Osteoblast (primary cell): Measurements from ENCODE around the gene ADCY2. TPM values are rescaled to one million over a fixed set of nuclear protein-coding genes. Genes with fewer than 3 reads are reported as not detected.

Source experiments
- DNase-seq: peaks from one replicate; pipeline ENCODE4 v3.0.0; 2011; ENCODE audit warnings: low spot score, mixed read lengths; ENCODE audit not compliant: insufficient read length; ENCODE audit errors: missing footprints
- H2AFZ ChIP-seq: 2 replicates; pipeline ENCODE4 v1.6.0; 2011; ENCODE audit warnings: mild to moderate bottlenecking, low read length
- H3K27ac ChIP-seq: 2 replicates; pipeline ENCODE4 v1.5.1; 2011; ENCODE audit warnings: mild to moderate bottlenecking, low read depth, low read length, moderate library complexity
- H3K27me3 ChIP-seq: 2 replicates; pipeline ENCODE4 v1.6.0; 2012; ENCODE audit warnings: mild to moderate bottlenecking, control low read depth, inconsistent platforms, low read length, moderate library complexity; ENCODE audit not compliant: insufficient read depth
- H3K36me3 ChIP-seq: 2 replicates; pipeline ENCODE4 v1.5.1; 2011; ENCODE audit warnings: mild to moderate bottlenecking, low read length, control low read depth, moderate library complexity; ENCODE audit not compliant: insufficient read depth
- H3K4me1 ChIP-seq: 2 replicates; pipeline ENCODE4 v1.5.1; 2011; ENCODE audit warnings: mild to moderate bottlenecking, low read length, control low read depth, moderate library complexity; ENCODE audit not compliant: insufficient read depth
- H3K4me2 ChIP-seq: 2 replicates; pipeline ENCODE4 v1.6.0; 2011; ENCODE audit warnings: mild to moderate bottlenecking, low read length; ENCODE audit not compliant: insufficient read depth
- H3K4me3 ChIP-seq: fragments of 200-600 bp; sonication (generic); 3 replicates; pipeline ENCODE4 v1.5.1; 2012; ENCODE audit warnings: mild to moderate bottlenecking, low read length, inconsistent platforms; ENCODE audit not compliant: insufficient read depth
- H3K79me2 ChIP-seq: 2 replicates; pipeline ENCODE4 v1.6.0; 2012; ENCODE audit warnings: mild to moderate bottlenecking, low read length, control low read depth, inconsistent platforms; ENCODE audit not compliant: insufficient read depth
- H3K9me3 ChIP-seq: 2 replicates; pipeline ENCODE4 v1.5.1; 2011; ENCODE audit warnings: low read depth, low read length, control low read depth
- H4K20me1 ChIP-seq: 2 replicates; pipeline ENCODE4 v1.6.0; 2012; ENCODE audit warnings: mild to moderate bottlenecking, low read length, control low read depth; ENCODE audit not compliant: insufficient read depth
- CTCF ChIP-seq: IDR thresholded peaks from 2 replicates; pipeline ENCODE4 v1.5.1; 2011; ENCODE audit warnings: mild to moderate bottlenecking, low read depth, low read length, moderate library complexity; ENCODE audit errors: extremely low read depth
- total RNA-seq: library from RNA; depleted of rRNA; stranded (reverse); fragments of >200 nt; gene quantifications from 2 replicates; pipeline ENCODE4 v1.2.3, GENCODE V29; 2012

The ADCY2 gene
- under 0.01 and 0.59 TPM in 2 replicates for total RNA-seq

DNA sequence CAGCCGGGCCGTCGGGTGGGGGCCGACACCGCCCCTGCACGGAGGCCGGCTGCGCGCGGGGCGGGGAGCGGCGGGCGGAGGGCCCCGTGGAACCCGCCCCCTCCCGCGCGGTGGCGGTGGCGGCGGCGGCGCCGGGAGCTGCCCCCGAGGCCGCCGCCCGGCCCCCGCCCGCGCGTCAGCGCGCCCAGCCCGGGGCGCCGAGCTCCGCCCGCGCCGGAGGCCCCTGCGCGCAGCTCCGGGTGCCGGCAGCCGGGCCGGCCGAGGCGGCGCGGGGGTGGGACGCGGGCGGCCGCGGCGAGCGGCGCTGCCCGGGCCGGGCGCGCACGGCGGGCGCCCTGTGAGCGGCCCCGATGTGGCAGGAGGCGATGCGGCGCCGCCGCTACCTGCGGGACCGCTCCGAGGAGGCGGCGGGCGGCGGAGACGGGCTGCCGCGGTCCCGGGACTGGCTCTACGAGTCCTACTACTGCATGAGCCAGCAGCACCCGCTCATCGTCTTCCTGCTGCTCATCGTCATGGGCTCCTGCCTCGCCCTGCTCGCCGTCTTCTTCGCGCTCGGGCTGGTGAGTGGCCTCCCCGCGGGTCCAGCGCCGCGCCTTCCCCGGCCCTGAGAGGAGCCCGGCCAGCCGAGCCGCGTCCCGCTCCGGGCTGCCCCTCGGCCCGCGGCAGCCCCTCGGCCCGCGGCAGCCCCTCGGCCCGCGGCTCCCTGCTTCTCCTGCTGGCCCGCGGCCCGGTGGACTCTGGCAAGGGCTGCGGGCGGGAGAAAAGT is at the start of gene ADCY2:
ADCY2 (plus strand) TSS at position 192 of the 766 bp plus-strand sequence; CDS start at position 351, 159 bp downstream.
- no peak for TF ChIP-seq CTCF
- Histone ChIP-seq H3K79me2 (no peaks in the 10 kb centered on the region), H3K4me3 (no peak within 1 kb of the TSS)

GRCh38 chr5:7347377-7347776 is 48.6 kb upstream of the ADCY2 start:
- no peak for DNase-seq
- no peaks in the 10 kb centered on the region for H3K36me3 ChIP-seq
- H3K4me2 ChIP-seq = no peak overlapping the region
- no peaks in the 10 kb centered on the region for H3K79me2 ChIP-seq
- H3K4me1 ChIP-seq = no peaks in the 10 kb centered on the region
- H2AFZ ChIP-seq = no peak overlapping the region
- no peaks in the 10 kb centered on the region for H3K9me3 ChIP-seq
- TF ChIP-seq CTCF = no peak
- no peak overlapping the region for H3K27ac ChIP-seq
- H4K20me1 ChIP-seq = no peaks in the 10 kb centered on the region
- no peaks in the 10 kb centered on the region for H3K27me3 ChIP-seq
- H3K4me3 ChIP-seq = no peak overlapping the region

More for the DNA sequence above, at the start of gene ADCY2:
- H3K4me1 ChIP-seq = no peaks in the 10 kb centered on the region
- H3K27ac ChIP-seq = no peak within 1 kb of the TSS
- no peaks in the 10 kb centered on the region for H3K9me3 ChIP-seq
- H2AFZ ChIP-seq = no peak within 1 kb of the TSS
- H3K4me2 ChIP-seq = peak within 1 kb of the TSS; percentile 18
- H3K36me3 ChIP-seq = no peaks in the 10 kb centered on the region
- peaks cover 14% of the 10 kb centered on the region for H3K27me3 ChIP-seq
- DNase-seq = peak; percentile 80
- H4K20me1 ChIP-seq = no peaks in the 10 kb centered on the region

DNA sequence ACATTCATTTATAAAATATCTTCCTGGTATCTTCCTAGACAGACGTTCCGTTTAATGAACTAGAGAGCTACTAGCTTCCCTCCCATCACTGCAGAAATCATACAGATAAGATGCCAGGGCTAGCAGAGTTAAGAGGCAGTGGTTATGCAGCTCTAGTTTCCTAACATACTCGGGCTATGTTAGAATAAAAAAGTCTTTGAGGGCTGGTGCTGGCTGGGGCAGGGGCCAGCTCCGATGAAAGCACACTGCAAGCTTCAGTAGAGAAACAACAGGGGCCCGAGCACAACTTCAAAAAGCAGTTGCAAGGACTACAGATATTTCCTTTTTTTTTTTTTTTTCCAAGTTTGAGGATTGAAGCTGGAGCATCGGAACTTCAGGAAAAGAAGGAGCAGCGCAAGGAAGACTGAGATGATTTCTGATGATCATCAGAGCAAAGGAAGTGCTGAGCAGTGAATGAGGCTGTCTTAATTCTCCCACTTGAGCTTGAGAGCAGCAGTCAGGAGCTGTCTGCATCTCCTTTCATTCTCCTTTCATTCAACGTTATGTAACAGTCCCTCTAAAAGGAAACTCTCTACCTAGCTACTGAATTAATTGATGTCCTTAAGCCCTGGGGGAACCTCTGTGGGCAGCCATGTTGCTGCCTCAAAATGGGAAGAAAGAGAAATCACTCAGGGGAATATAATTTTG is 47.6 kb upstream of the ADCY2 start:
- no peak overlapping the region for H3K27ac ChIP-seq
- no peaks in the 10 kb centered on the region for H3K27me3 ChIP-seq
- no peaks in the 10 kb centered on the region for H4K20me1 ChIP-seq
- no peaks in the 10 kb centered on the region for H3K9me3 ChIP-seq
- no peak for DNase-seq
- H3K4me2 ChIP-seq = no peak overlapping the region
- H3K79me2 ChIP-seq = no peaks in the 10 kb centered on the region
- no peak for TF ChIP-seq CTCF
- no peak overlapping the region for H3K4me3 ChIP-seq
- no peak overlapping the region for H2AFZ ChIP-seq
- H3K4me1 ChIP-seq = no peaks in the 10 kb centered on the region
- no peaks in the 10 kb centered on the region for H3K36me3 ChIP-seq

GRCh38 chr5:7361593-7361992 is 34.3 kb upstream of the ADCY2 start:
- Histone ChIP-seq H3K4me2 (no peak overlapping the region), H3K4me3 (no peak overlapping the region), H3K27me3 (no peaks in the 10 kb centered on the region), H4K20me1 (no peaks in the 10 kb centered on the region), H3K4me1 (no peaks in the 10 kb centered on the region), H3K36me3 (no peaks in the 10 kb centered on the region), H3K9me3 (no peaks in the 10 kb centered on the region), H3K27ac (no peak overlapping the region), H2AFZ (no peak overlapping the region), H3K79me2 (no peaks in the 10 kb centered on the region)
- DNase-seq = no peak
- TF ChIP-seq CTCF = no peak
